Activated naive CD4-positive, alpha-beta T cell treated with anti-CD3 and anti-CD28 coated beads, Interleukin-2, amount 50 U/mL, for 72 hours (primary cell): Measurements from ENCODE around the gene CCDC33. TPM values are rescaled to one million over a fixed set of nuclear protein-coding genes. Genes with fewer than 3 reads are reported as not detected.

Source experiments
- ATAC-seq, 2 donors: fragments of 150-1000 bp; cut with Tn5 transposase; 2 replicates each; pipeline ENCODE4 v1.10.0; 2021; ENCODE audit warnings: mild to moderate bottlenecking in 2 of 2, moderate library complexity in 2 of 2
- DNase-seq, 2 donors: peaks; one replicate each; pipeline ENCODE4 v3.0.0; 2021 to 2022; ENCODE audit warnings: low spot score in 2 of 2
- H3K27ac Mint-ChIP-seq, 2 donors: one replicate each; pipeline ENCODE4 v1.8.0; 2022; ENCODE audit warnings: mild to moderate bottlenecking in 2 of 2, mixed read lengths in 2 of 2
- H3K36me3 Mint-ChIP-seq, 2 donors: one replicate each; pipeline ENCODE4 v1.8.0; 2022; ENCODE audit warnings: mixed read lengths in 2 of 2
- H3K9me3 Mint-ChIP-seq, 2 donors: one replicate each; pipeline ENCODE4 v1.8.0; 2022; ENCODE audit warnings: mixed read lengths in 2 of 2
- total RNA-seq, 2 donors: library from RNA; stranded (reverse); gene quantifications; one replicate each; pipeline ENCODE4 v1.2.3, GENCODE V29; 2022

The CCDC33 gene
- total RNA-seq, 2 donors from 2014 or later: not detected

DNA sequence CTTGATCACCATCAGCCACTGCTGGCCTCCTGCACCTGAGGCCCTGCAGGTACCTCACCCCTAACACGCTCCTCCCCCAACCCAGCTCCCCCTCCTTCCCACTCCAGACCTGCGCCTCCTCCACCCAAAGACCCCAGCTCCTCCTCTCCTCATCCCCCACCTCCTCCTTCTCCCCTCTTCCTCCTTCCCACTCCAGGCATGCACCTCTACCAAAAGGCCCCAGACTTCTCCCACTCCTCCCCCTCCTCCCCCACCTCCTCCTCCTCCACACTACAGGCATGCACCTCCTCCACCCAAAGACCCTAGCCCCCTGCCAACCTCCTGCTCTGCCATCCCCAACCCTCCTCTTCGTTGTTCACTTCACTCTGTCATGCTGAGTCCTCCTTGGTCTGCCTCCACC, 88.6 kb downstream of the CCDC33 start:
- H3K27ac Mint-ChIP-seq: no peak overlapping the region
- no peak for DNase-seq
- H3K36me3 Mint-ChIP-seq: no peaks in the 10 kb centered on the region
- no peak for ATAC-seq
- H3K9me3 Mint-ChIP-seq: no peaks in the 10 kb centered on the region

DNA sequence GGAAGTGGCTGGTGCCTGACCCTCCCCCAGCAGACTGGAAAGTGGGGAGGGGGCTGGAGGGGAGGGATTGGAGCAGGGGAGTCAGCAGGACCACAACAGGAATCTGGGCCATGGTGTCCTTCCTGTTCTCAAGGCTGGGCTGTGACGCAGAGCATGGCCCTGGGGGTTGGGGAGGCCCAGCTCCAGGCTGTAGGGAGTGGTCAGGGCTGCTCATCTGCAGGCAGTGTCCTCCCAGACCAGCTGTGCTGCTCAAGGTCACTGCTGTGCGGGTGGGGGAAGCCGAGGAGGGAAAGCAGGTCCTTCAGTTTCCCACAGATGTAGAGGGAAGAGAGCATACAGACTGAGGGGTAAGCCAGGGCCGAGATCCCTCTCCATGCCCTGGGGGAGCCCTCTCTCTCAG, 90.6 kb downstream of the CCDC33 start:
- H3K36me3 Mint-ChIP-seq: no peaks in the 10 kb centered on the region
- no peaks in the 10 kb centered on the region for H3K9me3 Mint-ChIP-seq
- H3K27ac Mint-ChIP-seq: no peak overlapping the region
- no peak for ATAC-seq
- DNase-seq: no peak

DNA sequence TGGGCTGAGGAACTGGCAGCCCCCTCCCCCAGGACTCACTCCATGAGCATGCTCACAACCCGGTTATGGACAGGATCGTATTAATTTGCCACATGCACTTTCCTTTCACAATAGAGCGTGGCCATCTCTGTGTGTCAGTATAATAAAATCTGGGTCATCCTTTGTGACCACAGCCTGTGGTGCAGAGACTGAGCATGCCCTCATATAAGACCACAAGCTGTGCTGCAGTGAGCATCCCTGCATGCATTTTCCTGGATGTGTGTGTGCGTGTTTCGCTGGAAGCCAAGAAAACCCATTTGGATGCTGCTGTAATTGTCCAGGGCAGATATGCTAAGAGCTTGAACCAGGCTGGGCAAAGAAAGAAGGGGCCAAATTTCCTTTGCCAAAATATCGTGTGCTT, 91.6 kb downstream of the CCDC33 start:
- no peak for ATAC-seq
- Mint-ChIP-seq H3K27ac (peak overlapping the region in 1 of 2 donors; percentile 4), H3K9me3 (no peaks in the 10 kb centered on the region), H3K36me3 (no peaks in the 10 kb centered on the region)
- no peak for DNase-seq

DNA sequence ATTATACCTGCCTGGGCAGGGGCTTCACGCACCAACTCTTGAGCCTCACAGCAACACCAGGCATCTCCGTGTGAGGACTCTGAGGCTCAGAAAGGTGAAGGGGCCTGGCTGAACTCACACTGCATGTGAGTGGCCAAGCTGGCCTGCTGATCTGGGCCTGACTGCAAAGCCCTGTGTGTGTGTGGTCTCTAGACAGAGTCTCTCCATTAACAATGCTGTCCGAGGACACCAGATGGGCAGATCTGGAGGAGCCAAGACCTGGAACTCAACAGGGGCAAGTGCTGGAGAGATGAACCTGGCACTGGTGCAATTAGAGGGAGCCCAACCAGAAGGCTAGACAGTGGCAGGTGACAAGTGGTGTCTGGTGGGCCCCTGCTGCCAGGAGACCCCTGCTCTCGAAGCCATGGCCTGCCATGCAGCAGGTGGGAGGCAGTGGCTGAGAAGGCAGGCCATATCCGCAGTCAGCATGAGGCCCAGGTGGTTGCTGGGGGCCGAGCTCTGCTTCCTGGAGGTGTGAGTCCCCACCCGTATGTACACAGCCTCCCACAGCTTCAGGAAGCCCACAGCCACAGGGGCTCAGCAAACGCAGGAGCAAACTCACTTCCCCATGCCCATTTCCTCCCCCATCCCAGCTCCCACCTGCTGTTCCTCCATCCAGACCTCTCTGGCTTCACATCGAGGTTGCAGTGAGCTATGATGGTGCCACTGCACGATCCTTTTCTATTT, 92.4 kb downstream of the CCDC33 start:
- H3K36me3 Mint-ChIP-seq: no peaks in the 10 kb centered on the region
- ATAC-seq: no peak

DNA sequence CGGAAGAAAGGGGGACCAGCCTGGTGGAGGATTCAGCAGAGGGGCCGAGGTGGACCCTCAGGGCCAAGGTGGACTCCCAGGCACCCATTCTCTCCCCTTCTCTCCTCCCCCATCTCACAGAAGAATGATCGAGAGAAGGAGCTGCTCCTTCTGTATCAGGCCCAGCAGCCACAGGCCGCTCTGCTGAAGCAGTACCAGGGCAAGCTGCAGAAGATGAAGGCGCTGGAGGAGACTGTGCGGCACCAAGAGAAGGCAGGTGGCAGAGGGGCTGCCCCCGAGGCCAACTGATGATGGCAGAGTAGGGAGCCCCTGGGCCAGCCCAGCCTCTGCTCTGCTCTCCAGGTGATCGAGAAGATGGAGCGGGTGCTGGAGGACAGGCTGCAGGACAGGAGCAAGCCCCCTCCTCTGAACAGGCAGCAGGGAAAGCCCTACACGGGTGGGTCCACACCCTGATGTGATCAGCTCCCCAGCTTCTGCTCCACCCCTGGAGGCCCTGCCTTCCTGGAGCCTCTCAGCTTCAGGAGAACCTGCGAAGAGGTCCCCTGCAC, 94.8 kb downstream of the CCDC33 start:
- no peak for ATAC-seq
- no peaks in the 10 kb centered on the region for H3K36me3 Mint-ChIP-seq
- no peak for DNase-seq
- H3K27ac Mint-ChIP-seq: no peak overlapping the region
- no peaks in the 10 kb centered on the region for H3K9me3 Mint-ChIP-seq

More for the DNA sequence above, 92.4 kb downstream of the CCDC33 start:
- H3K9me3 Mint-ChIP-seq: no peaks in the 10 kb centered on the region
- no peak for DNase-seq
- H3K27ac Mint-ChIP-seq: peak overlapping the region in 1 of 2 donors; percentile 4

DNA sequence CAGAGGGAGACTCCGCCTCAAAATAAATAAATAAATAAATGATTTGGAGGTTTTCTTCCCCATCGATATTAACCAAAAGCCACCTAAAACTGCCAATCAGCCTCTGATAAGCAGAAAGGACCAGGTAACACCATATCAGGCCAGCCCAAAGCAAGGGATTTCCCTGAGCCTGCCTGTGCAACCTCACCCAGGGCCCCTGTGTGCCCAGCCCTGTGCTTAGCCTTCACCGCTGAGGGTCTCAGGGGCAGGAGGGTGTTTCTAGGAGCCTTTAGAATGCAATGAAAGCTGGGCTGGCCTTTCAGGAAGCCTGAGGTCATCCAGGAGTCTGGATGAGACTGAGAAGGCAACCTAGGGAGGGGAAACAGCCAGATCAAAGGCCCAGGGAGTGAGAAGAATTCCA, 95.9 kb downstream of the CCDC33 start:
- no peak for DNase-seq
- Mint-ChIP-seq H3K27ac (no peak overlapping the region), H3K9me3 (no peaks in the 10 kb centered on the region), H3K36me3 (no peaks in the 10 kb centered on the region)
- no peak for ATAC-seq

DNA sequence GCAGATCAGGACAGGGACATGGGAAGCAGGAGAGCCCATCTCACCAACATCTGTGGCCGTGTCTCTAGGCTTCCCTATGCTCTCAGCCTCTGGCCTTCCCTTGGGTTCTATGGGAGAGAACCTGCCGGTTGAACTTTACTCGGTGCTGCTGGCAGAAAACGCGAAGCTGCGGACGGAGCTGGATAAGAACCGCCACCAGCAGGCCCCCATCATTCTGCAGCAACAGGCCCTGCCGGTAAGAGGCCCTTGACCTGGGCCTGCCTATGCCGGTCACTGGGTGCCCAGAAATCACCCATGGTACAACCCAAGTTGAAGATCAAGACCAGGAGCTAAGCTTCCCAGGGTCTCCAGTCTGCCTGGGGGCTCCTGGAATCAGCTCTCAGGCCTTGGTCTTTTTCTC, 96.5 kb downstream of the CCDC33 start:
- DNase-seq: no peak
- Mint-ChIP-seq H3K36me3 (no peaks in the 10 kb centered on the region), H3K9me3 (no peaks in the 10 kb centered on the region), H3K27ac (no peak overlapping the region)
- ATAC-seq: no peak

DNA sequence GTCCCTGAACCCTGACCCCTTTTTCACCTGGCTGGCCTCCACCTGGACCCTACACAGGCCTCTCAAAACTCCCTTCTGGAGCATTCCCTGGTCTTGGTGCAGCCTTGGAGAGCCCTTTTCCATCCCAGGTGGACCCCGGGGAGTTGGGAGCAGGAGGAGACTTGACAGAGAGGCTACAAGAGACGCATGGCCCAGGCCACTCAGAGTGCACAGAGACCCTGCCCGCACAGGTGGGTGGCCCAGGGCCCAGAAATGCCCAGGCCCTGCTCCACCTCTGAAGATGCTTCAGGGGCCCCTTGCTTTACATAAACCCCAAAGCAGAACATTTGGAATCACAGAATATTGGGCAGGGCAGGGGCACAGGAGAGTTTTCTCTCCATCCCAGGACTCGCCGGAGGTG, 97.0 kb downstream of the CCDC33 start:
- Mint-ChIP-seq H3K9me3 (no peaks in the 10 kb centered on the region), H3K36me3 (no peaks in the 10 kb centered on the region), H3K27ac (no peak overlapping the region)
- ATAC-seq (no peak), DNase-seq (no peak)

DNA sequence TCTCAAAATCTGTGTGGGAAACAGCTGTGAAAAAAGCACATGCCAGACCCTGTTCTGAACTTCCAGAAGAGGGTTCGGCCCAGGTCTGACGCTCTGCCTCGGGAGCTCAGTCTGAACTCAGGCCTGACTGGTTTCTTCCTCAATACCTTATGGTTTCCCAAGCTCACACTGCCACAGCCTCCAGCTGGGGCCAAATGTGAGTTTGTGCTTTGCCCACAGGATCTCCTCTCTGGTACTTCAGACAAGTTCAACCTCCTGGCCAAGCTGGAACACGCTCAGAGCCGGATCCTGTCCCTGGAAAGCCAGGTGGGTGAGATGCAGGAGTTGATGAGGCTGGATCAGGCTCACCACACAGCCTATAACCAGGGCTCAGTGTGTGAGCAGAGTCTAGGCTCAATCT, 97.5 kb downstream of the CCDC33 start:
- no peaks in the 10 kb centered on the region for H3K36me3 Mint-ChIP-seq
- H3K9me3 Mint-ChIP-seq: no peaks in the 10 kb centered on the region
- ATAC-seq (no peak), DNase-seq (no peak)
- no peak overlapping the region for H3K27ac Mint-ChIP-seq

DNA sequence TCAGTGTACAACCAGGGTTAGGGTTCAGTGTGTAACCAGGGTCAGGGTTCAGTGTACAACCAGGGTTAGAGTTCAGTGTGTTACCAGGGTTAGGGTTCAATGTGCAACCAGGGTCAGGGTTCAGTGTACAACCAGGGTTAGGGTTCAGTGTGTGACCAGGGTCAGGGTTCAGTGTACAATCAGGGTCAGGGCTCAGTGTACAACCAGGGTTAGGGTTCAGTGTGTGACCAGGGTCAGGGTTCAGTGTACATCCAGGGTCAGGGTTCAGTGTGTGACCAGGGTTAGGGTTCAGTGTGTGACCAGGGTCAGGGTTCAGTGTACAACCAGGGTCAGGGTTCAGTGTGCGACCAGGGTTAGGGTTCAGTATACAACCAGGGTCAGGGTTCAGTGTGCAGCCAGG, 98.0 kb downstream of the CCDC33 start:
- DNase-seq (no peak), ATAC-seq (no peak)
- no peak overlapping the region for H3K27ac Mint-ChIP-seq
- H3K36me3 Mint-ChIP-seq: no peaks in the 10 kb centered on the region
- no peaks in the 10 kb centered on the region for H3K9me3 Mint-ChIP-seq

DNA sequence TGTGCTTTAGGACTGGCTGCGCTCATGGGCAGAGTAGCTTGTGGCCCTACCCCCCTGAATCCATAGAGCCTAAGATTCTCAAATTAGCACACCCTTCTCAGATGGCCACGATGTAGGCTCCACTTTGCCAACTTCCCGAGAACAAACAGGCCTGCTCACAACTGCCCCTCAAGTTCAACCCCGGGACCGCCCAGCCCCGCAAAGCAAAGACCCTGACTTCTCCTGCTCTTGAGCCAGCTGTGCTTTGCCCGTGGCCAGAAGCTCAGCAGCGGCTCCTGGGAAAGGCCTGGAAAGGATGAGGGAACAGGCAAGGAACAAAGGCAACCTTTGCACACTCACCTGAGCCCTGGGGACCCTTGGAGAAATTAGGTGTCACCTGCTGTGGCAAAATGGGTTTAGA, 99.3 kb downstream of the CCDC33 start:
- Mint-ChIP-seq H3K27ac (no peak overlapping the region), H3K36me3 (no peaks in the 10 kb centered on the region), H3K9me3 (no peaks in the 10 kb centered on the region)
- DNase-seq (no peak), ATAC-seq (no peak)

DNA sequence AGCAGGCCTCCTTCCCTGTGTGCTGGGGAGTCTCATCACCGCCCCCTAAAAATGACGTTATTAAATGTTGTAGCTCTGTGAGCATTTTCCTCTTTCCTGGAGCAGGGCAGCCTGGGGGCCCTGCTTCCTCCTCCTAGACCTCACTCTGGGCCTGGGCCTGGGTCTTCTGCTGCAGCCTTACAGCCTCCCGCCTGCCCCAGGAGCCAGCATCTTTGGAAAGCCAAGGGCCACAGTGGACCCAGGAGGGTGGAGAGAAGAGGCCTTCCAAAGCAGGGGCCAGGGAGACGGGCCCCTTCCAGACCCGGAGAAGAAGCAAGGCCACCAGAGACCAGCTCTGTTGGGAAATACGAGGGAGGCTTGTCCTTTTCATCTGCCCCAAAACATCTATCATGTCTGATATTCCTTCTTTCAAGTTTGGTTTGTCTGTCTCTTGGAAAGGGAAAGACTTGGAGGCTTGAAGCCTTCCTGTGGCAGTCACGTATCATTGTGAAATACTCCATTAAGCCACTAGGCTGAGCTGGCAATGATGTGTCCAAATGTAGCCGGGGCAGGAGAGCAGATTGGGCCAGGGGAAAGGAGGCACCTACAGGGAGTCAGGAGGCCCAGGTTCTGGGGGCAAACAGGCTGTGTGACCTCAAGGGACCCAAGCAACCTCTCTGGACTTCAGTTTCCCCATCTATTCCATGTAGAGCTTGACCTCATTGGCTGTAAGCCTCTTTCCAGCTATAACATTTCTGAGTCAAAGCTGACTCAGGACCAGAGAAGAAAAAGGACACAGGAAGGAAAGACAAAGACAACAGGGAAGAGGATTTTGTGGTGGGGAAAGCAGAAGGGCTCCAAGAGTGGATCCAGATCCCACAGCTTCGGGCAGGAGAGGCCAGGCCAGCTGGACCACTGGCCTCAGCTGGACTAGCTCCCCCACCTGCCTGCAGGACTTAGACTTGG, 100.2 kb downstream of the CCDC33 start:
- ATAC-seq: no peak
- H3K27ac Mint-ChIP-seq: no peak overlapping the region
- no peak for DNase-seq
- no peaks in the 10 kb centered on the region for H3K36me3 Mint-ChIP-seq
- H3K9me3 Mint-ChIP-seq: no peaks in the 10 kb centered on the region

DNA sequence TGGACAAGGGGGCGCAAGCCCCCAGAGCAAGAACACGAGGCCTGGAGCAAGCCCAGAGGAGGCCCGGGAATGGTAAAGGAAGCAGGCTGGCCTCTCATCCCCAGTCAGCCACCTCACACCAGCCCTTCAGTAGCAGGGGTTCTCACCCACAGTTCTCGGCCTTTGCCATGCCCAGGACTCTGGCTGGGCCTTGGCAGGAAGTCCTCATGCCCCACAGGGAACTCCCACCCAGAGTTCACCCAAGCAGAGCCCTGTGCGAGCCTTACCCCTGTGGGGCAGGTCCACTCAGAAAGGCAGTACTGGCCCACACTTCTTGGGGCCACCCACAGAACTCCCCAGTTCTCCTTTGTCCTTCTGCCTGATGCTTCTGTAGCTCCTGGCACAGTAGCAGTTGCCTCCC, 101.0 kb downstream of the CCDC33 start:
- Mint-ChIP-seq H3K36me3 (no peaks in the 10 kb centered on the region), H3K9me3 (no peaks in the 10 kb centered on the region), H3K27ac (no peak overlapping the region)
- DNase-seq: no peak
- ATAC-seq: no peak

DNA sequence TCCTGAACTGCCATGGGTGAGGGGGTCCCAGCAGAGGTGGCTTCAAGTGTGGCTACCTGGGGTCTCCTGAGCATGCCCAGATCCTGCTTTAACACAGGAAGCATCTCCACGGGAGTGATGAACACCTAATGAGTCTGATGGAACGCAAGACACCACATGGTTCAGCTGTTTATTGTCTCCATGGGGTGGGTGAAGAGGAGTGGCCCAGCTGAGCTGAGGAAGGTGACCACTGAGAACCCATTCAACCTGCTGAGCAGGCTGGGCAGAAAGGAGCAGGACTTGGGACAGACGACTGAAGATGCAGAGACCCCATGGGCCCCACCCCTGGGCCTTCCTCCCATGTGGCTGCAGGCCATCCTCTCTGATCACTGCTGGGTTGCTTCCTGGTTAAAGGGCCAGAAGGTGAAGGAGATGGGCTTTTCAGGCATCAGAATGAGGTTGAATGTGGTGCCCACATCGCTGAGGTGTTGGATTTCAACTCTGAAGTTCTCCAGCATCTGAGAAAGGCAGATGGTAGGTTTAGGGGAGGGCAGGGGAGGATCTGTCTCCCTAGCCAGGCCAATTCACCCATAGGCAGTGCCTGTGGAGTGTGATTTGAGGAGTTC, 101.6 kb downstream of the CCDC33 start:
- ATAC-seq (no peak), DNase-seq (no peak)
- Mint-ChIP-seq H3K9me3 (no peaks in the 10 kb centered on the region), H3K36me3 (no peaks in the 10 kb centered on the region), H3K27ac (peak overlapping the region in 1 of 2 donors; percentile 68)

DNA sequence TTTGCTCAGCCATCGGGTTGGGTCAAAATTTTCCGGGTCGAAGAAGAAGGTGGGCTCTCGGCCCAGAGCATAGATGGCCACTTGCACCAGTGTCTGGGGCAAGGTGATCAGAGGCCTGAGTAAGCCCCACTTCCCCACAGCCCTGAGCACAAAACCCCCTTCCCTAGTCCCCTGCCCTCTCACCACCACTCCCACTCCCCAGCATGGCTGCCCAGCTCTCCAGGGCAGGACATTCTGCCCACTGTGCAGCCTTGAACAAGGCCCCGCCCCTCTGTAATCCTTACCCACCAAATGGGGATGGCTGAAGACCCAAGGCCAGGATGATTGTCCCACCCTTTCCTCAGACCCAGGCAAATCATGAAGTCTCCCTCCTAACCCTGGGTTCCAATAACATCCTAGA, 102.5 kb downstream of the CCDC33 start:
- Mint-ChIP-seq H3K36me3 (no peaks in the 10 kb centered on the region), H3K9me3 (no peaks in the 10 kb centered on the region), H3K27ac (peak overlapping the region in 1 of 2 donors; percentile 84)
- DNase-seq (no peak), ATAC-seq (no peak)

DNA sequence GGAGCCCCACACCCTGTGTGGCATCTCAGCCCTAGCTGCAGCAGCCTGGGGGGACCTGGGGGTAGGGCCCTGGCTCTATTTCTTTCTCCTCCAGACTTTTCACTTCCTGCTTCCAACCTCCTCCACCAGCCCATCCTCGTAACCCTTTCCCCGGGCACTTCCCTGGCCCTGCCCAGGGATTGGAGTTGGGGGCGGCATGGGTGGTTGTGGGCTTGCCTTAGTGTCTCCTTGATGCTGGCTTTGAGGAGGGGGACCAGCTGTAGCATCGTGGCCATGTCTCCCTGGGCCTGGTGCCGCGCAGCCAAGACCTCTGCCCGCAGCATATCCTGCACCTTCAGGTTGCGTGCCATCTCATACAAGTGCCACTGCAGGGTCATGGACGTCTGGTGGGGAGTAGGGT, 103.2 kb downstream of the CCDC33 start:
- H3K9me3 Mint-ChIP-seq: no peaks in the 10 kb centered on the region
- no peaks in the 10 kb centered on the region for H3K36me3 Mint-ChIP-seq
- no peak for ATAC-seq
- no peak overlapping the region for H3K27ac Mint-ChIP-seq
- DNase-seq: no peak

DNA sequence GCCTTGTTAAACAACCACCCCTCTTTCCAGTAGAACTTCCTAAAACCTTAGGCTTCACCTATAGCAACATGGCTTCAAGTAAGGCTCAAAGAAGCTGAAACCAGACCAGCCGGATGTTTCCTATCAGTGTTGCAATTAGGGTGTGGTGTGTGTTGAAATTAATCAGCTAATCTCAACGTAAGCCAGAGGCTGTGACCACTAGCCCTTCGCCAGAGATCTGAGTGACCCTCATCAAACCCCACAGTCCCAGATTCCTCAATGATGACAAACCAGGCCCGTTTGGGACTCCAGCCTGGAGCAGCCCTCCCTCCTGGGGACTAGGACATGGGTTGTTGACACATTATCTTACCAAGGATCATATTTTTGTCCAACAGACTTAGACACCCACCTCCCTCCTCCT, 104.0 kb downstream of the CCDC33 start:
- ATAC-seq (no peak), DNase-seq (no peak)
- Mint-ChIP-seq H3K36me3 (no peaks in the 10 kb centered on the region), H3K27ac (no peak overlapping the region), H3K9me3 (no peaks in the 10 kb centered on the region)
